Measurements from ENCODE around the gene CPLANE1.

The CPLANE1 gene

GRCh38 chr5:37071487-37071886 lies 177.7 kb downstream of the CPLANE1 start:
- TF ChIP-seq, protein P1, sequence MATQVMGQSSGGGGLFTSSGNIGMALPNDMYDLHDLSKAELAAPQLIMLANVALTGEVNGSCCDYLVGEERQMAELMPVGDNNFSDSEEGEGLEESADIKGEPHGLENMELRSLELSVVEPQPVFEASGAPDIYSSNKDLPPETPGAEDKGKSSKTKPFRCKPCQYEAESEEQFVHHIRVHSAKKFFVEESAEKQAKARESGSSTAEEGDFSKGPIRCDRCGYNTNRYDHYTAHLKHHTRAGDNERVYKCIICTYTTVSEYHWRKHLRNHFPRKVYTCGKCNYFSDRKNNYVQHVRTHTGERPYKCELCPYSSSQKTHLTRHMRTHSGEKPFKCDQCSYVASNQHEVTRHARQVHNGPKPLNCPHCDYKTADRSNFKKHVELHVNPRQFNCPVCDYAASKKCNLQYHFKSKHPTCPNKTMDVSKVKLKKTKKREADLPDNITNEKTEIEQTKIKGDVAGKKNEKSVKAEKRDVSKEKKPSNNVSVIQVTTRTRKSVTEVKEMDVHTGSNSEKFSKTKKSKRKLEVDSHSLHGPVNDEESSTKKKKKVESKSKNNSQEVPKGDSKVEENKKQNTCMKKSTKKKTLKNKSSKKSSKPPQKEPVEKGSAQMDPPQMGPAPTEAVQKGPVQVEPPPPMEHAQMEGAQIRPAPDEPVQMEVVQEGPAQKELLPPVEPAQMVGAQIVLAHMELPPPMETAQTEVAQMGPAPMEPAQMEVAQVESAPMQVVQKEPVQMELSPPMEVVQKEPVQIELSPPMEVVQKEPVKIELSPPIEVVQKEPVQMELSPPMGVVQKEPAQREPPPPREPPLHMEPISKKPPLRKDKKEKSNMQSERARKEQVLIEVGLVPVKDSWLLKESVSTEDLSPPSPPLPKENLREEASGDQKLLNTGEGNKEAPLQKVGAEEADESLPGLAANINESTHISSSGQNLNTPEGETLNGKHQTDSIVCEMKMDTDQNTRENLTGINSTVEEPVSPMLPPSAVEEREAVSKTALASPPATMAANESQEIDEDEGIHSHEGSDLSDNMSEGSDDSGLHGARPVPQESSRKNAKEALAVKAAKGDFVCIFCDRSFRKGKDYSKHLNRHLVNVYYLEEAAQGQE (IDR thresholded peaks at IDR 0.05; ENCODE audit: insufficient read depth in 1 of 2, low read depth in 2 of 2, low read length in 2 of 2), result no peak
- TF ChIP-seq TAF1 (IDR thresholded peaks at IDR 0.05; ENCODE audit: borderline replicate concordance, insufficient read depth, low read length) (no peak), SIN3A (IDR thresholded peaks at IDR 0.05; ENCODE audit: borderline replicate concordance, insufficient read depth, low read length) (no peak), FOXP2 (optimal IDR thresholded peaks at IDR 0.05; ENCODE audit: borderline replicate concordance, extremely low read depth, extremely low read length, insufficient read depth) (no peak), POLR2AphosphoS5 (IDR thresholded peaks at IDR 0.05; ENCODE audit: low read depth, low read length) (no peak)

- TF ChIP-seq TAF1 (IDR thresholded peaks at IDR 0.05; ENCODE audit: borderline replicate concordance, insufficient read depth, low read length) (no peak), SIN3A (IDR thresholded peaks at IDR 0.05; ENCODE audit: borderline replicate concordance, insufficient read depth, low read length) (no peak), FOXP2 (optimal IDR thresholded peaks at IDR 0.05; ENCODE audit: borderline replicate concordance, extremely low read depth, extremely low read length, insufficient read depth) (no peak), POLR2AphosphoS5 (IDR thresholded peaks at IDR 0.05; ENCODE audit: low read depth, low read length) (no peak)
- TF ChIP-seq, protein P1 (IDR thresholded peaks at IDR 0.05; ENCODE audit: insufficient read depth in 1 of 2, low read depth in 2 of 2, low read length in 2 of 2), result no peak
These were observed 184.7 kb downstream of the CPLANE1 start for GRCh38 chr5:37064442-37064841.

DNA sequence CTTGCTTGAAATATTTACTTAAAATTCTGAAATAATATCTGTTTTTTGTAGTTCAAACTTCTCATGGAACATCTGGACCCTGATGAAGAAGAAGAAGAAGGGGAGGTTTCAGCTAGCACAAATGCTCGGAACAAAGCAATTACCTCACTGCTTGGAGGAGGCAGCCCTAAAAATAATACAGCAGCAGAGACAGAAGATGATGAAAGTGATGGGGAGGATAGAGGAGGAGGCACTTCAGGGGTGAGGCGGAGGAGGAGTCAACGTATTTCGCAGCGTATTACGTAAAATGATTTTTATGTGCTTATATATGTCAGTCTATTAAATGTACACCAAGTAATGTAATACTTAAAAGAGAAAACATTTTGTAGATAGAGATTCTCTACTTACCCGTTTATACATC lies 185.4 kb downstream of the CPLANE1 start:
- TF ChIP-seq, protein P1 (IDR thresholded peaks at IDR 0.05; ENCODE audit: insufficient read depth in 1 of 2, low read depth in 2 of 2, low read length in 2 of 2), result no peak
- no peak for TF ChIP-seq FOXP2 (optimal IDR thresholded peaks at IDR 0.05; ENCODE audit: borderline replicate concordance, extremely low read depth, extremely low read length, insufficient read depth)
- TF ChIP-seq TAF1 (IDR thresholded peaks at IDR 0.05; ENCODE audit: borderline replicate concordance, insufficient read depth, low read length), result no peak
- no peak for TF ChIP-seq SIN3A (IDR thresholded peaks at IDR 0.05; ENCODE audit: borderline replicate concordance, insufficient read depth, low read length)
- TF ChIP-seq POLR2AphosphoS5 (IDR thresholded peaks at IDR 0.05; ENCODE audit: low read depth, low read length), result no peak

DNA sequence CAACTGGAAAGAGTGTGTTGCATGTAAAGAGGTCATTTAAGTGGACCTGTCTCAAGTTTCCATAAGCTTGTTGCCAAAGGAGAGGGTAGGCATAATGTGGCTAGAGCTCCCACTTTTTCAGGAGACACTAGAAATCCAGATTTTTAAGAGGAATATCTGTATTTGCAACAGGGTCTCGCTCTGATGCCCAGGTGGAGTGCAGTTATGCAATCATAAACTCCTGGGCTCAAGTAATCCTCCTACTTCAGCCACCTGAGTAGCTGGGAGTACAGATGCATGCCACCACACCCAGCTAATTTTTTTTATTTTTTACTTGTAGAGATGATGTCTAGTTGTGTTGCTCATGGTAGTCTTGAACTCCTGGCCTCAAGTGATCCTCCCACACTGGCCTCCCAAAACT lies 189.1 kb downstream of the CPLANE1 start:
- TF ChIP-seq TAF1 (IDR thresholded peaks at IDR 0.05; ENCODE audit: borderline replicate concordance, insufficient read depth, low read length), result no peak
- TF ChIP-seq SIN3A (IDR thresholded peaks at IDR 0.05; ENCODE audit: borderline replicate concordance, insufficient read depth, low read length), result no peak
- TF ChIP-seq, protein P1 (IDR thresholded peaks at IDR 0.05; ENCODE audit: insufficient read depth in 1 of 2, low read depth in 2 of 2, low read length in 2 of 2), result no peak
- no peak for TF ChIP-seq POLR2AphosphoS5 (IDR thresholded peaks at IDR 0.05; ENCODE audit: low read depth, low read length)
- no peak for TF ChIP-seq FOXP2 (optimal IDR thresholded peaks at IDR 0.05; ENCODE audit: borderline replicate concordance, extremely low read depth, extremely low read length, insufficient read depth)

GRCh38 chr5:37056762-37057161 lies 192.4 kb downstream of the CPLANE1 start:
- TF ChIP-seq SIN3A (IDR thresholded peaks at IDR 0.05; ENCODE audit: borderline replicate concordance, insufficient read depth, low read length) (no peak), TAF1 (IDR thresholded peaks at IDR 0.05; ENCODE audit: borderline replicate concordance, insufficient read depth, low read length) (no peak), FOXP2 (optimal IDR thresholded peaks at IDR 0.05; ENCODE audit: borderline replicate concordance, extremely low read depth, extremely low read length, insufficient read depth) (no peak), POLR2AphosphoS5 (IDR thresholded peaks at IDR 0.05; ENCODE audit: low read depth, low read length) (no peak)
- TF ChIP-seq, protein P1 (IDR thresholded peaks at IDR 0.05; ENCODE audit: insufficient read depth in 1 of 2, low read depth in 2 of 2, low read length in 2 of 2), result no peak

Data from PFSK-1 (cell line).